Bone marrow (tissue), 2 donors: ENCODE data around the gene OTUD4.
"Not testable (repeated sequence)": the region's sequence is repeated elsewhere in the genome, so short reads cannot be mapped to it uniquely, and the experiment has no call there.

Experiments used
- DNase-seq, 2 donors: peaks; one replicate each; lab custom pipeline; 2025; lab: John Stamatoyannopoulos, UW

The OTUD4 gene, protein sequence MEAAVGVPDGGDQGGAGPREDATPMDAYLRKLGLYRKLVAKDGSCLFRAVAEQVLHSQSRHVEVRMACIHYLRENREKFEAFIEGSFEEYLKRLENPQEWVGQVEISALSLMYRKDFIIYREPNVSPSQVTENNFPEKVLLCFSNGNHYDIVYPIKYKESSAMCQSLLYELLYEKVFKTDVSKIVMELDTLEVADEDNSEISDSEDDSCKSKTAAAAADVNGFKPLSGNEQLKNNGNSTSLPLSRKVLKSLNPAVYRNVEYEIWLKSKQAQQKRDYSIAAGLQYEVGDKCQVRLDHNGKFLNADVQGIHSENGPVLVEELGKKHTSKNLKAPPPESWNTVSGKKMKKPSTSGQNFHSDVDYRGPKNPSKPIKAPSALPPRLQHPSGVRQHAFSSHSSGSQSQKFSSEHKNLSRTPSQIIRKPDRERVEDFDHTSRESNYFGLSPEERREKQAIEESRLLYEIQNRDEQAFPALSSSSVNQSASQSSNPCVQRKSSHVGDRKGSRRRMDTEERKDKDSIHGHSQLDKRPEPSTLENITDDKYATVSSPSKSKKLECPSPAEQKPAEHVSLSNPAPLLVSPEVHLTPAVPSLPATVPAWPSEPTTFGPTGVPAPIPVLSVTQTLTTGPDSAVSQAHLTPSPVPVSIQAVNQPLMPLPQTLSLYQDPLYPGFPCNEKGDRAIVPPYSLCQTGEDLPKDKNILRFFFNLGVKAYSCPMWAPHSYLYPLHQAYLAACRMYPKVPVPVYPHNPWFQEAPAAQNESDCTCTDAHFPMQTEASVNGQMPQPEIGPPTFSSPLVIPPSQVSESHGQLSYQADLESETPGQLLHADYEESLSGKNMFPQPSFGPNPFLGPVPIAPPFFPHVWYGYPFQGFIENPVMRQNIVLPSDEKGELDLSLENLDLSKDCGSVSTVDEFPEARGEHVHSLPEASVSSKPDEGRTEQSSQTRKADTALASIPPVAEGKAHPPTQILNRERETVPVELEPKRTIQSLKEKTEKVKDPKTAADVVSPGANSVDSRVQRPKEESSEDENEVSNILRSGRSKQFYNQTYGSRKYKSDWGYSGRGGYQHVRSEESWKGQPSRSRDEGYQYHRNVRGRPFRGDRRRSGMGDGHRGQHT

DNA sequence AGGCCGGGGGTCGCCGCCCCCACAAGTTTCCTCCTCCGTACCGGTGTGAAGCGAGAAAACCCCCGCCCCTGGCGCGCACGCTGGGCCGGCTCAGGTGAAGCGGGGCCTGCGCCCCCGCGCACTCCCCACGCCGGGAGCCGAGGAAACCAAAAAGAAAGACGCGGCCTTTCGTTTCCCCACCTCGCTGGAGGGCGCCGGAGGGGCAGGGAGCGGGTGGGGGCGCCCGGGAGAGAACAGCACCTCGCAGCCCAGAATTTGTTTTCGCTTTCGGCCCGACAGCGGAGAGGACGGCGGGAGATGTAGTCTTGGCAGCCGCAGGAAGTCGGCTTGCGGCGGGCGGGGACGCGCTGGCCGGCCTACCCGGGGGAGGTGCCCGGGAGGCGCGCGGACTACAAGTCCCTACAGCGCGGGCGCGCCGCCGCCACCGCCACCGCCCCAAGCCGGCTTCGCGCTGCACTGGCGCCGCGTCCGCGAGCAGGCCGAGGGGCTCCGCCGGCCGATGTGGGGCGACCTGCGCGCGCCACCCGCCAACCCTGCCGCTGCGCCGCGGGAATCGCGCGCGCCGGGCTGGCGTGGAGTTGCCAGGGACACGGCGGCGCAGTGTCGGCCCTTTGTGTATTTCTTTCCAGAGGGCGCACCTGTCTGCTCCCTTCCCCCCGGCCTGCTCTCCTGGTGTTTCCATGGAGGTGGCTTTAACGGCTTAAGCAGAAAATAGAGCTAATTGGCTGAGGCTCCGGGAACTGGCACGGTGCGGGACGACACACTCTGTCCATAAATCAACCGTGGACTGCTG lies at the start of gene OTUD4:
OTUD4 (minus strand) TSS at position 292 of the 793 bp plus-strand sequence. CDS start 616 bp downstream, outside the sequence.
- DNase-seq, result peak; percentile 75 to 94

DNA sequence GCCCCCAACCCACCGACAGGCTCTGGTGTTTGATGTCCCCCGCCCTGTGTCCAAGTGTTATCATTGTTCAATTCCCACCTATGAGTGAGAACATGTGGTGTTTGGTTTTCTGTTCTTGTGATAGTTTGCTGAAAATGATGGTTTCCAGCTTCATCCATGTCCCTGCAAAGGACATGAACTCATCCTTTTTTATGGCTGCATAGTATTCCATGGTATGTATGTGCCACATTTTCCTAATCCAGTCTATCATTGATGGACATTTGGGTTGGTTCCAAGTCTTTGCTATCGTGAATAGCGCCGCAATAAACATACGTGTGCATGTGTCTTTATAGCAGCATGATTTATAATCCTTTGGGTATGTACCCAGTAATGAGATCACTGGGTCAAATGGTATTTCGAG lies 42.8 kb upstream of the OTUD4 start:
- not testable (repeated sequence) for DNase-seq

DNA sequence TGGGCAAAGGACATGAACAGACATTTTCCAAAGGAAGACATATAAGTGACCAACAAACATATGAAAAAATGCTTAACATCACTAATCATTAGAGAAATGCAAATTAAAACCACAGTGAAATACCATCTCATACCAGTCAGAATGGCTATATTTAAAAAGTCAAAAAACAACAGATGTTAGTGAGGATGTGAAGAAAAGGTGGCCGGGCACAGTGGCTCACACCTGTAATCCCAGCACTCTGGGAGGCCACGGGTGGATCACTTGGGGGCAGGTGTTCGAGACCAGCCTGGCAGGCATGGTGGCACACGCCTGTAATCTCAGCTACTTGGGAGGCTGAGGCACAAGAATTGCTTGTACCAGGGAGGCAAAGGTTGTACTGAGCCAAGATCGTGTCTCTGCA lies 41.1 kb upstream of the OTUD4 start:
- not testable (repeated sequence) for DNase-seq

DNA sequence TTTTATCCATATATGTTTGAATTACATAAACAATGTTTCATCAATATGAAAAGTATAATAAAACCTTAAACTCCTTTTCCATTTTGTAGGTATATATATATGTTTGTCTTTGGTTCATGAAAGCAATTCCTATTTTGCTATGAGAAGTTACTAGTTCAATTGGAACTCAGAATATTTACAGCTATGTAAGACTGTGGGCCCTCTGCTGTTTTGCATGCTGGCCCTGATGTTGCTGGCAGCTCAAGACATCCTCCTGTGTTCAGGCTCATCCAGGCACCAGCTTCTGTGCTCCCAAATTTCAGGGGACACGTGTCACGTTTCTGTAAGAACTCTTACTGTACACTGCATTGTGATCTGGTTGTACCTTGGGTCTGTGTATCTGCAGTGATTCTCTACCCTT lies 38.7 kb upstream of the OTUD4 start:
- DNase-seq, result no peak

DNA sequence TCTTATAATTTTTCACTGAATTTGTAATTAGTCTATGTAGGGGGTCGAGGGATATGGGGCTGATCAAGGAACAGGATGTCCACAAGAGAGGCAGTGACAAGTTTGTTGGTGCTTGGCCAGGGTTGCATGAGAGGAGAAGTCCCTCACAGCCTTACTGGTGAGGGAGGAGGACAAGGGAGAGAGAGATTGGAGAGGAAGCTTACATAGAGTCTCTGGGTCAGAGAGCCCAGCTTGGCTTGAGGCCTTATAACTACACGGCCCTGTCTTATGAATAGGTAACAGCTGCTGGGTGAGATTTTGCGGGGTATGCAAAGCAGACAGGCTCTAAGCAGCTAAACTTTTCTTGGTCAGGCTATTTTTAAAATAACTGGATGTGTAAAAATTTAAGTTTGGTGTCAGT lies 37.9 kb upstream of the OTUD4 start:
- no peak for DNase-seq

DNA sequence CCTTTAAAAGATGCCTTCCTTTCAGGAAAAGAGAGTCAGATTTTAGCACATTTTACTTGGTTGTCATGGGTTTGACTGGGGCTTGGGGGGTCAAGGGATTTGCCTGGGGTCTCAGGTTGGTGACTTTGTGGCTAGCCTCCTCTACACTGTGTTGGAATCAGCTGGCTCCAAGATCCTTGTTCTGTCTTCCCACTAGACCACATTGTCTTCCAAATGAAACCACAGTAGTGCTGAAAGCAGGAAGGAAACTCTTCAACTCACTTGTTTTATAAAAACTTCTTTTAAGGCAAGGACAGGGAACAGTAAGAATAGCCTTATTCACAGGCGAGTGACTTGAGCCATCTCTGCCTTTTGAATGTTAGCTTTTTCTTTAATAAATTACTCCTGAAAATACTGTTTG lies 37.0 kb upstream of the OTUD4 start:
- DNase-seq, result no peak

DNA sequence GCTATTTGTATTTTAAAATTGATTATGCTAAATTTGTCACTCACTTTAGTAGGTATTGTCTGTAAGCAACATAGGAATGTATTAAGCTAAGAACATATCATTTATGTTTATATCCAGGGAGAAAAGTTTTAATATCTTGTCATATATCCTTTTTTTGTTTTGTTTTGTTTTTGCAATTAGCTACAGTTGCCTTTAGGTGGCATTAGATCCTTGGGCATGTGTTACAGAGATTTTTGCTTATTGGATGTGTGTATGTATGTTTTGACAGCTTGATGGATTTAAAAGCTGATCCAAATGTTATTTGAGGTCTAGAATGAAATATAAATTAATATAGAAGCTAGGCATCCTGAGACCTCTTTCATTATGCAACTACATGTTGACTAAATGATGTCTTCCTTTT lies 36.1 kb upstream of the OTUD4 start:
- no peak for DNase-seq

DNA sequence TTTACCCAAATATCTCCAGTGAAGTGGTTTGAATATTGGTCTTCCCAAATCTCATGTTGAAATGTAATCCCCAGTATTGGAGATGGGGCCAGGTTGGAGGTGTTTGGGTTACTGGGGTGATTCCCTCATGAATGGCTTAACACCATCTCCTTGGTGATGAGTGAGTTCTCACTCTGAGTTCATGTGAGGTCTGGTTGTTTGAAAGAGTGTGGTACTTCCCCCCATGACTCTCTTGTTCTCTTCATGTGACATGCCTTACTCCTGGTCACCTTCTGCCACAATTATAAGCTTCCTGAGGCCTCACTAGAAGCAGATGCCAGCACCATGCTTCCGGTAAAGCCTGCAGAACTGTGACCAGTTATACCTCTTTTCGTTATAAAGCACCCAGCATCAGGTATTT lies 32.9 kb upstream of the OTUD4 start:
- DNase-seq, result no peak

DNA sequence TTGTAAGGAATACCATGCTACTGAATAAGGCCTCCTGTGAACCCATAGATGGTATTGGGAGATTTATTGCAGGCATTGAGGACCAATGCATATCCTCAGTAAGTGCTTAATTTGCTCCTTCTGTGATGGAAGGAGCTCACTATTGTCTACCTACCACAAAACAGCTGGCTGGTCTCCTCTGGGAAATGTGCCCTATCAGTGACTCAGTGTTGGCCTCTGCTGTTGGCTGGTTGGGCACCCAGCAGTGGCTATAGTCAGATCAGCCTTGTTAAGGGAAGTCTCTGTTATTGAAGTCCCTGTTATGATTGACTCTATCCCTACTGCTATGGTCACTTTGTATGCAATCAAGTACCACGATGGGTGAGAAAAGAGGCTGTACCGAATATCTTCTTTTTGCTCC lies 27.5 kb upstream of the OTUD4 start:
- no peak for DNase-seq

DNA sequence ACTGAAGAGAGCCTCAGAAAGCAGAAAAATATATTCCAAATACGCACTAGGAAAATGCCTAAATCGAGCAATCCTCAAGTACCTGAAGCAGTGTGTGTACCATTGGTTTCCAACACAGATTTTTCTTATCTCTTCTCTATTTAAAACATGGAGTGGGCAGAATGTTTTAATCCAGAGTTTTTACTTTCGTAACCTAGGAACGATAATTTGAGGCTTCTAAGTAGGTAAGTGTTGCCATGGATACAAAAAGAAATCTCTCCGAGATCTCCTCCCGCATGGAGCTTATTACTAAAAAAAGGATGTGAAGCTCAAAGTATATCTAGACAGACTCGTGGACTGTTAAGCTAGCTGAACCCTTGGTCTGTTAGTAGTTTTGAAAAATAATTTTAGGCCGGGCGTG lies 23.0 kb upstream of the OTUD4 start:
- DNase-seq, result no peak

DNA sequence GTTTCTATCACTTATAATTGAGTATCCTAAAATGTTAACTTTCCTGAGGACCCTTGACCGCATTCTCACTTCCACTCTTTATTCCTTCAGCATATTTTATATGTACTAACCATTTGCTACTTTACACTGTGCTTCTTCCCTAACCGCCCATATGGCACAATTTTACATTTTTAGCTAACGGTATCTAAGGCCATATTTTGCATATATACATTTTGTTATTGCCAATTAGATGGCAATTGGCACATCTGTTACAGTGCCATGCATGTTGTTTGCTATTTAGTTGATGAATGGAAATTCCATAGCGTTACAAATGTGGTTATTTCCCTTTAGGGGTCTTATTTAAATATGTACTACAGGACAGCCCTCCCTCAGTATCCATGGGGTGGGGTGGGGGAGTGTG lies 20.0 kb upstream of the OTUD4 start:
- DNase-seq, result no peak

DNA sequence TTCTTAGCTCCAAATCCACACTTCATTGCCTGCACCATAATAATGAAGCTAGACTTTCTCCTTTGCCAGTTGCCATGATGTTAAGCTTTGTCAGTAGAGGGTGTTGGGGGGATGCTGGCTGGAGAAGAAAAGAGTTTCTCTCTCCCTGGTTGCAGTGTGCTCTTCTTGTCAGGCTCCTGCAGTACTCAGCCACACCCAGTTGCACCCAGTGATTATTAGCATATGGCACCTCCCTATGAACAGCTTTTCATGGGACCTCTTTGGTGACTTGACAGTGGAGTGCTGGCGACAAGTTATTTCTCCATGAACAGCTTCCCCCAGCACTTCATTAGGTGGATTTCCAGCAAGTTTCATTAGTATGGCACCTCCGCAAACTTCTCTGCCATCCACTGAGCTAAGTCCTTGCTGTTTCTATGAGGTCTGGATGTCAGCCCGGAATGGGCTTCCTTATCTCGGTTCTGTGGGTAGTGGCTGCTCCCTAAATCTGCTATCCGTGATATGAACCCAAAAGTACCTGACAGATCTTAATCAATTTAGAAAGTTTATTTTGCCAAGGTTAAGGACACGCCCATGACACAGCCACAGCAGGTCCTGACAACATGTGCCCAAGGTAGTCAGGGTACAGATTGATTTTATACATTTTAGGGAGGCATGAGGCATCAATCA lies 18.8 kb upstream of the OTUD4 start:
- no peak for DNase-seq

DNA sequence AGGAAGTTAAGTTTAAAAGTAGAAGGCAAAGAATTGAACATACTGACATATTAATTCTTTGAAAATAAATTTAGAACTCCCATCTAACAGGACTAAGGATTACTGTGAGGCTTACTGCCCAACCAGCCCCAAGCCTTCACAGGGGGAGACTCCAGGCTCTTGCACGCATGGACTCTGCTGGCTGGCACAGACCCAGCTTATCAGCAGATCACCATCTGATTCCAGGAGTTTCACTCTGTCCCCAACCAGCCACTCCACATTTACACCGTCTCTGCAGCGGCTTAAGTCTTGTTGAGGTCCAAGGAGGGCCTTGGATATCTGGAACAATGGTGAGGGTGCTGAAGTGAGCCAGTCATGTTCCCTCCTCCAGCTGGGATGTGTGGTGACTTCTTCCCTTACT lies 16.4 kb upstream of the OTUD4 start:
- no peak for DNase-seq

DNA sequence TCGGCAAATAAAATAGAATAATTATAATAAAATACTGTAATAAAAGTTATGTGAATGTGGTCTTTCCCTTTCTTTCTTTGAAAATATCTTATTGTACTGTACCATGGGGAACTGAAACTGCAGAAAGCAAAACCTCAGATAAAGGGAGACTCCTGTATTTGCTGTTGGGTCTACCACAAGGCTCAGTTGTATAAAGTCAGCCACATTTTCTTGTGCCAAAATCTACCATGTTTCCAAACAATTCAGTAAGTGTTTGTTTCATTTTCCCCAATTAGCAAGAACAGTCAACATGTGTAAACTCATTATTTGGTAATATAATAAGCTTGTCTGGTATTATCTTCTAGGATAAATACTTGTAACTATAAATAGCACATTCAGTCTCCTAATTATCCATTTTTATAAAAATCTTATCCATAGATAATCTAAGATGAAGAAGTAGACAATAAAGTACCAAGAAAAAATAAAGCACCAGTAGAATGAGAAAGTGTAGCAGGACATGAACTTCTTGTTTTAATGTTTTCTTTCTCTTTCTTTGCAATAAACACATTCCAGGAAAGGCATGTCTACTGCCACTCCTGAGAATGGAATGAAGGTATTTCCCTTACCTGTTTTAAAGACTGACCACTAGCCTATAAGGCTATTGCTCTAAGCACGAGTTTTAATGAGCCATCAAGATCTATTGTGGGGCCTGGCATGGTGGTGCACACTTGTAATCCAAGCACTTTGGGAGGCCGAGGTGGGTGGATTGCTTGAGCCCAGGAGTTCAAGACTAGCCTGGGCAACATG lies 15.0 kb upstream of the OTUD4 start:
- no peak for DNase-seq

DNA sequence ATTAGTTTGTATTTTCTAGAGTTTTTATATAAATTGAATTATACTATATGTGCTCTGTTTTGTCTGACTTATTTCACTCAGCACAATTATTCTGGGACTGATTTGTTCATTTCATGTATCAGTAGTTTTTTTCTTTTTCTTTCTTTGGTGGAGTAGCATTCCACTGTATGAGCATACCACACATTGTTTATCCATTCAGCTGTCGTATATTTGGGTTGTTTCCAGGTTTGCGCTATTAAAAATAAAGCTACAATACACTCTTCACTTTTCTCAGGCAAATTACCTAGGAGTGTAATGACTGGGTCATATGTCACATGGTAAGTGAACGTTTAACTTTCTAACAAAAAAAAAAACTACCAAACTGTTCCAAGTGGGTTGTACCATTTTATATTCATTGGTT lies 9.6 kb upstream of the OTUD4 start:
- DNase-seq, result no peak

DNA sequence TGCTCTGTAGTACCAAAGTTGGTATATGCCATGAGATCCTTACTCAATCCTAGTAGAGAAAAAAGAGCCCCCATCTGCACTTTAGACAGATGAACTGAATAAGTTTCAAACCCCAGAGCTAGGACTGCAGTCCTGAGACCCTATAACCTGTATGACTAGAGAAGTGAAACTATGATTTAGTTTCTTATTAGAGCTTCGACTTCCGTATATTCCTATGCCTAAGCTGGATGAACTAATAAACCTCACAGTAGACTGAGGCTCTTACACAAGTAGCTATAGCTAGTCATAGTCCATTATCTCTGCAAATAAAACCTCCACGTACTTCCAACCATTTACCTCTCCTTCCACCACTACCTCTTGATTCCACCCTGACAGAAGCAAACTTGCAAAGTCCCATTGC lies 6.3 kb upstream of the OTUD4 start:
- no peak for DNase-seq

DNA sequence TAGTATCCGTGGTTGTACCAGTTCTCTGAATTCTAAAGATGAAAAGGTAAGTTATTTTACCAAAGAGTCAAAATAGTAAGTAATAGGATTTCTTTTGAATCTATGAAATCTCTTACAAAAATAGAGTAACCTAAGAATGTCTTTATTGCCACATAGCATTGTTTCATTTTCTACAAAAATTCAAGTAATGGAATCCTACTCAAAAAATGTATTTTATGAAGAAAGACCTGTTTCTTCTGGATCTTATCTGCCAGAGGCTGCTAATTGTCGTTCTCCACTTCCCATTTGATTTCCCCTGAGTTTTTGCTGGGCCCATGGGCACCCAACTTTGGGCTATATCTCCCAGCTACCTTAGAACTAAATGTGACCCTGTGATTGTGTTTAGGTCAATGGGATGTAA lies 3.2 kb upstream of the OTUD4 start:
- DNase-seq, result no peak

DNA sequence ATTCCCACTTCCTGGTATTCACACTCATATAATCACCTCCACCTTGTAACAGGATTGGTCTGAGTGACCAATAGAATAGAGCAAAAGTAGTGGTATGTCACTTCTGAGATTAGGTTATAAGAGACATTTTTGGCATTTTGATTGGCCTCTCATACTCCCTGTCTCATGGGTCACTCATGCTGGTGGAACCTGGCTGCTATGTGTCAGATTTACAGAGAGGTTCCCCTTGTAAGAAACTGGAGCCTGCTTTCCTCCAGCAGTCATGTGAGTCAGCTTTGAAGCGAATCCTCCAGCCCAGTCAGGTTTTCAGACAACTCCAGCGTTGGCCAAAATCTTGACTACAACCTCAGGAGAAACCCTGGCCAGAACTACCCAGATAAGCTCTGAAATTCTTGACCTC lies 2.6 kb upstream of the OTUD4 start:
- DNase-seq, result no peak

DNA sequence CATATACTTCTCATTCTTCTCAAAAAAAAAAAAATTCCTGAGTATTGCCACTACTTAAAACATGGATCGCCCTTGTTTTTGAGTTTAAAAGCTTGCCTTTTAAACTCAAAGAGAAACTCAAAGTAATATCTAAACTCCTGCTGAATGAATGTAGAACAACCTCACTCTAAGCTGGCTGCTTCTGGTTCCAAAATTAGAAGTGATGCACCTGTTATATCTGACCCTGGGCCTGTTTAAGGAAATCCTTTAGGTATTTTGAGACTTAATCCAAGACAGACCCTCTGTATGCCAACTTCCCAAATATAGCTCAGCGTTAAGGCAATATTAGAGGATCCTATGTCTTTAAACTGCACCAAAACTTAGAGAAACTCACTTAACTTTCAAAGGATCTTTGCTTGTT lies 1.8 kb upstream of the OTUD4 start:
- no peak for DNase-seq

DNA sequence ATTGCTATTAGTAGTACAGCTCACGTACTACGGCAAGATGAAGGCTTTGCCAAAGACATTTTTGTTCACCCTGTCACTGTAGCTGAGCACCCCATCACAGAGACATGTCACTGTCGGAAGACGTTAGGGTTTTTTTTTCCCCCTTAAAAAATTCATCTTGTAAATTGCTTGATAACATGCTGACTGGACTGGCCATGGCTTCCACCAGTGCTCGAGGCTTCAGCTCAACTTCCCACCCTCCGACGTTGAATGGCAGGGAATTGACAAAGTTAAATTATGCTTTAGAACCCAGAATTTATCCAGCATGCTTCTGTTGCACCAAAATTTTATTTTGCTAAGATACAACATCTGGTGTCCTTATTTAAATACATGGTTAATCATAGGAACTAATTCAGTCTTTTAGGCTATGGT lies 707 bp upstream of the OTUD4 start:
- no peak for DNase-seq

DNA sequence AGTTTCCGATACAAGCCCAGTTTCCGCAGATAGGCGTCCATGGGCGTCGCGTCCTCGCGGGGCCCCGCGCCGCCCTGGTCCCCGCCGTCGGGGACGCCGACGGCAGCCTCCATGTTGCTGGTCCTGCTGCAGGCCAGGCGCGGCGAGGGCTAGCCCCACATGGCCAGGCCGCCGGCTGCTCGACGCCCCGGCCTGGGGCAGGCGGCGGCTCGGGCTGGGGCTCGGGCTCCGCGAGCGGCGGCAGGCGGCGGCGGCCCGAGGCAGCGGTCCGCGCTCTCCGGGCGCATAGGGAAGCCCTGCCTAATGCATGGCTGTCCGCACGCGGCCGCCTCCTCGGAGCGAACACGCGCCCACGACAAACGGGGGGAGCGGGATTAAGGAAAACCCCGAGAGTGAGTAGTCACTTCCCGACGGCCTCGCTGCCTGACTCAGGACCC lies 510 bp downstream of the OTUD4 start:
- peak; percentile 4 to 49 for DNase-seq
